Gastrocnemius medialis (tissue), 4 donors: ENCODE results near the gene TXNDC8. TPM values are rescaled to one million over a fixed set of nuclear protein-coding genes. Genes with fewer than 3 reads are reported as not detected.

ENCODE experiments used
- ATAC-seq, 2 donors: fragments of 150-250 bp; one replicate each; pipeline ENCODE4 v1.9.1; 2016
- DNase-seq, 2 donors: peaks; one replicate each; pipeline ENCODE4 v3.0.0-alpha.2; 2019
- H3K27ac ChIP-seq, 4 donors: fragments of 200-600 bp; sonication (generic); 1 replicate in 1 of 4; 2 replicates in 3 of 4; pipeline ENCODE4 v1.5.1; 2016 to 2018; ENCODE audit warnings: mild to moderate bottlenecking in 2 of 4, moderate library complexity in 1 of 4
- H3K27me3 ChIP-seq, 3 donors: fragments of 200-600 bp; sonication (generic) in 2 of 3; 1 replicate in 1 of 3; 2 replicates in 2 of 3; pipeline versions ENCODE4 v1.5.1 to v1.6.0; 2016 to 2019; ENCODE audit warnings: mild to moderate bottlenecking in 1 of 3, moderate library complexity in 1 of 3
- H3K36me3 ChIP-seq, 2 donors: fragments of 200-600 bp; sonication (generic) in 1 of 2; one replicate each; pipeline ENCODE4 v1.5.1; 2017 to 2018
- H3K4me1 ChIP-seq, 2 donors: fragments of 200-600 bp; sonication (generic) in 1 of 2; one replicate each; pipeline ENCODE4 v1.5.1; 2016 to 2017; ENCODE audit warnings: mild to moderate bottlenecking in 2 of 2
- H3K4me3 ChIP-seq, 4 donors: fragments of 200-600 bp; sonication (generic) in 3 of 4; 1 replicate in 1 of 4; 2 replicates in 3 of 4; pipeline ENCODE4 v1.5.1; 2016 to 2019; ENCODE audit warnings: mild to moderate bottlenecking in 2 of 4
- H3K9me3 ChIP-seq, 3 donors: fragments of 200-600 bp; sonication (generic) in 2 of 3; 1 replicate in 1 of 3; 2 replicates in 2 of 3; pipeline ENCODE4 v1.5.1; 2016 to 2019
- POLR2A ChIP-seq, 2 donors: fragments of 450-650 bp; IDR thresholded peaks; one replicate each; pipeline ENCODE4 v1.6.1; 2017; ENCODE audit warnings: antibody characterized with exemption in 2 of 2, mild to moderate bottlenecking in 2 of 2, moderate library complexity in 2 of 2
- in situ Hi-C, 4 donors: fragments of 200-750 bp; cut with MboI; loops; one replicate each; pipeline versions ENCODE4 v1.15.0 to v1.8.0; 2017; ENCODE audit warnings: low sequenced_read_pairs in 4 of 4
- intact Hi-C: fragments of 100-400 bp; cut with DNase I; formaldehyde crosslinking; loops from one replicate; pipeline ENCODE4 v1.15.1; 2023; ENCODE audit warnings: low total_unique reads
- total RNA-seq, 4 donors: library from RNA; depleted of rRNA; stranded (reverse); fragments of >200 nt; gene quantifications; one replicate each; pipeline versions ENCODE4 v1.1.0 to v1.2.3, GENCODE V29; 2016
- TF ChIP-seq, protein P1 (sequence below), 5 experiments: fragments of 450-650 bp in 3 of 5; fragments of 200-600 bp in 2 of 5; sonication (generic) in 2 of 5; IDR thresholded peaks in 4 of 5; conservative IDR thresholded peaks in 1 of 5; 1 replicate in 4 of 5; 2 replicates in 1 of 5; pipeline ENCODE4 v1.5.1; 2016 to 2019; ENCODE audit warnings: antibody characterized with exemption in 5 of 5, mild to moderate bottlenecking in 3 of 5, moderate library complexity in 3 of 5

Gene TXNDC8
- total RNA-seq, 4 donors from 2014 or later: not detected

GRCh38 chr9:110282018-110282738 lies 55.5 kb downstream of the TXNDC8 start:
- H3K27me3 ChIP-seq: no peaks in the 10 kb centered on the region
- H3K9me3 ChIP-seq: no peaks in the 10 kb centered on the region
- intact Hi-C loops: no loop called here
- no peak overlapping the region for H3K4me3 ChIP-seq
- TF ChIP-seq, protein P1, sequence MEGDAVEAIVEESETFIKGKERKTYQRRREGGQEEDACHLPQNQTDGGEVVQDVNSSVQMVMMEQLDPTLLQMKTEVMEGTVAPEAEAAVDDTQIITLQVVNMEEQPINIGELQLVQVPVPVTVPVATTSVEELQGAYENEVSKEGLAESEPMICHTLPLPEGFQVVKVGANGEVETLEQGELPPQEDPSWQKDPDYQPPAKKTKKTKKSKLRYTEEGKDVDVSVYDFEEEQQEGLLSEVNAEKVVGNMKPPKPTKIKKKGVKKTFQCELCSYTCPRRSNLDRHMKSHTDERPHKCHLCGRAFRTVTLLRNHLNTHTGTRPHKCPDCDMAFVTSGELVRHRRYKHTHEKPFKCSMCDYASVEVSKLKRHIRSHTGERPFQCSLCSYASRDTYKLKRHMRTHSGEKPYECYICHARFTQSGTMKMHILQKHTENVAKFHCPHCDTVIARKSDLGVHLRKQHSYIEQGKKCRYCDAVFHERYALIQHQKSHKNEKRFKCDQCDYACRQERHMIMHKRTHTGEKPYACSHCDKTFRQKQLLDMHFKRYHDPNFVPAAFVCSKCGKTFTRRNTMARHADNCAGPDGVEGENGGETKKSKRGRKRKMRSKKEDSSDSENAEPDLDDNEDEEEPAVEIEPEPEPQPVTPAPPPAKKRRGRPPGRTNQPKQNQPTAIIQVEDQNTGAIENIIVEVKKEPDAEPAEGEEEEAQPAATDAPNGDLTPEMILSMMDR (IDR thresholded peaks at IDR 0.05 in 4 of 5, conservative IDR thresholded peaks at IDR 0.05 in 1 of 5): no peak
- no peak for TF ChIP-seq POLR2A (IDR thresholded peaks at IDR 0.05)
- in situ Hi-C loops: no loop called here
- ATAC-seq (no peak), DNase-seq (no peak)
- H3K4me1 ChIP-seq: no peaks in the 10 kb centered on the region
- H3K36me3 ChIP-seq: no peaks in the 10 kb centered on the region
- no peak overlapping the region for H3K27ac ChIP-seq

DNA sequence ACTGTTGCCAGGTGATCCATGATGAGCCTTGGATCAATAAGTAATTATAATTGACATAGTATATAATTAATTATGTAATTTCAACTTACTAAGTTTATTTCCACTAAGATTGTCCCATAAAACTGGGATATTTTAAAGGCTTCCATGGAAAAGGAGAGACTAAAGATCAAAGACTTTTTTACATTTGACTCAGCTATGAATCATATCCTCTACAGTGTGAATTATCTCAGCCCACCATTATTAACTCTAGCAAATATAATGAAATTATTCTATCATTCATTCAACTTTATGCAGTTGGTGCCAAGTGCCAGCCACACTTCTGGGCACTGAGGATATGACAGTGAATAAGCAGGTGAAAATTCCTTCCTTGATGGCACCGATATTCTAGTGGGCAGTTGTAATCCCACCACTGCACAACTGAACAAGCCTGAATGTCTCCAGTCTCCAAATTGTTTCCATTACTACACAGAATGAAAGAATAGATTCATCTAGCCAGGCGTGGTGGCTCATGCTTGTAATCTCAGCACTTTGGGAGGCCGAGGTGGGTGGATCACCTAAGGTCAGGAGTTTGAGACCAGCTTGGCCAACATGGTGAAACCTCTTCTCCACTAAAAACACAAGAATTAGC lies 59.5 kb downstream of the TXNDC8 start:
- intact Hi-C loops (no loop called here), in situ Hi-C loops (no loop called here)
- H3K27ac ChIP-seq: no peak overlapping the region
- no peaks in the 10 kb centered on the region for H3K36me3 ChIP-seq
- ATAC-seq: no peak
- no peak for DNase-seq
- no peaks in the 10 kb centered on the region for H3K9me3 ChIP-seq
- no peaks in the 10 kb centered on the region for H3K4me1 ChIP-seq
- no peak overlapping the region for H3K4me3 ChIP-seq
- TF ChIP-seq, protein P1 (IDR thresholded peaks at IDR 0.05 in 4 of 5, conservative IDR thresholded peaks at IDR 0.05 in 1 of 5): no peak
- no peak for TF ChIP-seq POLR2A (IDR thresholded peaks at IDR 0.05)
- H3K27me3 ChIP-seq: no peaks in the 10 kb centered on the region

GRCh38 chr9:110276781-110277180 lies 60.9 kb downstream of the TXNDC8 start:
- in situ Hi-C loops: no loop called here
- ATAC-seq: no peak

DNA sequence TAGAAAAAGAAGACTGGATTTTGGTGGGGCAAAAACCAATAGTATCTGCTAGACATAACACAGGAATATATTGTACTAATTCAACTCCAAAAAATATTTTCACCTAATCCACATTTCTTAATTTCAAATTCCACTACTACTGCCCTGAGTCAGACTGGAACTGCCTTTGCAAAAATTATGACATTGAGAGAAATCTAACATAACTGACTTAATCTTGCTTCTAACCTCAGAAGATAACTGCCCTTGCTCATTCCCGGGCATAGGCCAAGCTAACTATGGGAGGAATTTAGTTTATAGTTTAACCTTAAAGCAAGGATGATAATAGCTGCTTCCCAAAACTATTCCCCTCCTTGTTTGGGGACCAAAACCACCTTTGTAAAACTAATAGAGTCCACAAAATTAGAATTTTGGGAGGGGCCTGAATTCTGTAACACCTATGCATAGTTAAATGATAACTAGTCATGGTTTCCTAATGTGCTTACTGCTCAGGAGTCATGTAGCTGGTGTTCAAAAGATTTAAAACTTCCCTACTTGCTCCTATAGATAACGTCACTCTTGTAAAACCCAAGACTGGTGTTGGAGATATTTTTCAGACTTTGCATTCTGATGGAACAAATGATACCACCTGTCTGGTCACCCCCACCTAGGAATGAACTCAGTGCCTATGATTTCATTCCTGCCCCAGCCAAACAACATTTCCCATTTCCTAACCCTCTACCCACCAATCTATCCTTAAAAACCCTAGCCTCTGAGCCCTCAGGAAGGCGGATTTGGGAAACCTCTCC lies 67.3 kb downstream of the TXNDC8 start:
- TF ChIP-seq, protein P1 (IDR thresholded peaks at IDR 0.05 in 4 of 5, conservative IDR thresholded peaks at IDR 0.05 in 1 of 5): no peak
- TF ChIP-seq POLR2A (IDR thresholded peaks at IDR 0.05): no peak

More at GRCh38 chr9:110276781-110277180, 60.9 kb downstream of the TXNDC8 start:
- intact Hi-C loops: no loop called here
- no peaks in the 10 kb centered on the region for H3K27me3 ChIP-seq
- no peaks in the 10 kb centered on the region for H3K9me3 ChIP-seq
- no peak overlapping the region for H3K4me3 ChIP-seq
- no peaks in the 10 kb centered on the region for H3K36me3 ChIP-seq
- no peak overlapping the region for H3K27ac ChIP-seq
- no peaks in the 10 kb centered on the region for H3K4me1 ChIP-seq
- TF ChIP-seq, protein P1 (IDR thresholded peaks at IDR 0.05 in 4 of 5, conservative IDR thresholded peaks at IDR 0.05 in 1 of 5): no peak
- no peak for TF ChIP-seq POLR2A (IDR thresholded peaks at IDR 0.05)
- DNase-seq: no peak

More for the DNA sequence above, 67.3 kb downstream of the TXNDC8 start:
- H3K27ac ChIP-seq: no peak overlapping the region
- H3K36me3 ChIP-seq: no peaks in the 10 kb centered on the region
- H3K4me3 ChIP-seq: no peak overlapping the region
- DNase-seq: no peak
- H3K4me1 ChIP-seq: no peaks in the 10 kb centered on the region
- no peaks in the 10 kb centered on the region for H3K27me3 ChIP-seq
- H3K9me3 ChIP-seq: no peaks in the 10 kb centered on the region
- ATAC-seq: no peak
- in situ Hi-C loops: no loop called here
- intact Hi-C loops: no loop called here
